ENCODE results near the gene RDX. TPM values are rescaled to one million over a fixed set of nuclear protein-coding genes. Genes with fewer than 3 reads are reported as not detected.

The RDX gene
- total and polyA plus RNA-seq, 2 of the 8 experiments (the other 6 are each of a cell fraction or from before 2014, with no cell fraction given) = 27.4 to 100 TPM

GRCh38 chr11:110130642-110131238 is 165.7 kb downstream of the RDX start:
- no peak overlapping the region for H2BK12ac ChIP-seq (ENCODE audit: low read depth, low read length)
- 62% methylated on average over 10 of the region's 10 CpGs; no CpG with 5 or more reads in 1 of the 2 experiments for WGBS, 2 experiments (ENCODE audit: extremely low coverage in 1 of 2, insufficient coverage in 1 of 2, insufficient read length in 1 of 2, insufficient replicate concordance in 2 of 2, low coverage in 1 of 2, low lambda C conversion rate in 2 of 2, missing lambda C conversion rate in 1 of 2)
- H4K5ac ChIP-seq (ENCODE audit: insufficient read length, low read depth, low read length) = no peak overlapping the region
- 0 out of 4 replicates have a peak overlapping the region, but pooled peaks of 1 of the 2 experiments have one; percentile 9 for H3K4me2 ChIP-seq (ENCODE audit: insufficient read depth in 1 of 2, low read depth in 2 of 2, low read length in 2 of 2)
- 0 out of 2 replicates have a peak overlapping the region, but pooled peaks have one; percentile 57 for H3K18ac ChIP-seq (ENCODE audit: extremely low read depth, low read length)
- peaks cover 0 to 13% (median 8%) of the 10 kb centered on the region in 4 experiments; a peak in 4 of 7 replicates for H3K4me1 ChIP-seq (replicated peaks in 1 of 4; ENCODE audit: control insufficient read depth in 3 of 4, insufficient read depth in 4 of 4, low read length in 3 of 4)
- FAIRE-seq = no peak
- no peaks in the 10 kb centered on the region for H3K36me3 ChIP-seq (ENCODE audit: control insufficient read depth in 2 of 4, insufficient read depth in 4 of 4, low read length in 3 of 4)
- no peak overlapping the region for H4K8ac ChIP-seq (ENCODE audit: extremely low read depth, insufficient read depth, low read length)
- no peak overlapping the region for H3K56ac ChIP-seq (replicated peaks; ENCODE audit: insufficient read length, low read depth, low read length)
- H2AFZ ChIP-seq (ENCODE audit: low read length) = no peak overlapping the region; the same call in 1 of the 2 replicates
- H3K9ac ChIP-seq (replicated peaks in 1 of 4; ENCODE audit: extremely low read depth in 1 of 4, low read depth in 3 of 4, low read length in 3 of 4) = no peak overlapping the region; a peak in 1 of 7 replicates
- H2BK20ac ChIP-seq (ENCODE audit: low read length) = no peak overlapping the region
- no peak overlapping the region for H2BK120ac ChIP-seq (replicated peaks; ENCODE audit: low read depth, low read length)
- no peaks in the 10 kb centered on the region for H3K9me3 ChIP-seq (ENCODE audit: insufficient read depth in 2 of 2, low read depth in 1 of 2, low read length in 1 of 2)
- ChIA-PET POLR2A (ENCODE audit: partially characterized antibody) (no interaction called here), CTCF (ENCODE audit: partially characterized antibody) (interaction anchor here (0.6 to 1.6 kb wide), 3 partner anchors 16 to 66 kb away, joined by 3 to 4 read pairs (median 3); no protein-coding TSS in a partner anchor)
- H3K4me3 ChIP-seq (ENCODE audit: extremely low read depth in 1 of 4, insufficient read depth in 2 of 4, low read depth in 3 of 4, low read length in 4 of 4) = no peak overlapping the region
- no peak overlapping the region for H3K4ac ChIP-seq (replicated peaks; ENCODE audit: insufficient read length, low read depth, low read length)
- H3K23ac ChIP-seq (ENCODE audit: insufficient read length) = no peak overlapping the region
- TF ChIP-seq JUND (IDR thresholded peaks at IDR 0.05; ENCODE audit: low read length) (no peak), TAF1 (IDR thresholded peaks at IDR 0.05; ENCODE audit: low read depth, low read length) (0 out of 2 replicates have a peak, but pooled peaks have one; percentile 28), RFX5 (IDR thresholded peaks at IDR 0.05; ENCODE audit: borderline replicate concordance, low read depth, low read length) (no peak), EZH2 (IDR thresholded peaks at IDR 0.05; ENCODE audit: low read depth, low read length, severe bottlenecking) (no peak), CREB1 (IDR thresholded peaks at IDR 0.05) (peak; percentile 25; the same call in 1 of the 2 replicates), SP1 (IDR thresholded peaks at IDR 0.05; ENCODE audit: low read depth, low read length) (no peak), NRF1 (IDR thresholded peaks at IDR 0.05; ENCODE audit: low read depth, low read length) (no peak)
- H3K23me2 ChIP-seq (ENCODE audit: low read depth, low read length) = no peaks in the 10 kb centered on the region
- no peak overlapping the region for H2BK5ac ChIP-seq (ENCODE audit: low read depth, low read length)
- H2AK5ac ChIP-seq (ENCODE audit: low read depth, low read length) = 0 out of 2 replicates have a peak overlapping the region, but pooled peaks have one; percentile 28
- no peak overlapping the region for H4K91ac ChIP-seq (replicated peaks; ENCODE audit: insufficient read length, low read length)
- no peak overlapping the region for H3K27ac ChIP-seq (ENCODE audit: low read depth, low read length)
- peak in 1 of 2 experiments; percentile 0 for DNase-seq (ENCODE audit: low read depth in 1 of 2, low spot score in 2 of 2)
- no peak overlapping the region for H3K14ac ChIP-seq (ENCODE audit: insufficient read length)
- no peak overlapping the region for H2BK15ac ChIP-seq (ENCODE audit: low read length)
- no peaks in the 10 kb centered on the region for H4K20me1 ChIP-seq (replicated peaks in 1 of 2; ENCODE audit: control insufficient read depth in 1 of 2, insufficient read depth in 2 of 2, low read length in 2 of 2)
- no peaks in the 10 kb centered on the region for H3K27me3 ChIP-seq (replicated peaks in 1 of 4; ENCODE audit: control insufficient read depth in 3 of 4, extremely low read depth in 1 of 4, insufficient read depth in 3 of 4, low read length in 3 of 4)
- 0 out of 4 replicates have a peak, but pooled peaks cover 0 to 2% of the 10 kb centered on the region in 2 experiments for H3K79me2 ChIP-seq (ENCODE audit: control insufficient read depth in 1 of 2, insufficient read depth in 2 of 2, low read length in 2 of 2)
- H3K79me1 ChIP-seq (ENCODE audit: low read depth, low read length) = no peaks in the 10 kb centered on the region

Data from H1 (cell line).